K562 (cell line): ENCODE results near the gene SALL2. TPM values are rescaled to one million over a fixed set of nuclear protein-coding genes. Genes with fewer than 3 reads are reported as not detected.

Experiments
- ETV6 ChIP-seq, 3 experiments: fragments of 150-350 bp in 1 of 3; sonication (generic) in 1 of 3; formaldehyde crosslinking in 1 of 3; IDR thresholded peaks; 2 replicates each; pipeline versions ENCODE4 v1.6.1 to v1.8.0; 2014 to 2022; ENCODE audit warnings: borderline replicate concordance in 2 of 3, low read depth in 2 of 3, antibody characterized with exemption in 1 of 3, low read length in 1 of 3, mild to moderate bottlenecking in 1 of 3, missing genetic modification reagents in 1 of 3
- HDAC3 ChIP-seq: fragments of 450-650 bp; IDR thresholded peaks from 2 replicates; pipeline ENCODE4 v1.6.1; 2018; ENCODE audit warnings: borderline replicate concordance, mild to moderate bottlenecking, moderate library complexity; ENCODE audit not compliant: partially characterized antibody
- MTA2 ChIP-seq: fragments of 450-650 bp; IDR thresholded peaks from 2 replicates; pipeline ENCODE4 v1.6.1; 2016; ENCODE audit warnings: low read depth
- MXI1 ChIP-seq: IDR thresholded peaks from 2 replicates; pipeline ENCODE4 v1.6.1; 2011; ENCODE audit warnings: low read depth, mild to moderate bottlenecking, improper control_type of control experiment, low read length
- NR2C1 ChIP-seq, 2 experiments: fragments of 450-650 bp; IDR thresholded peaks; 2 replicates each; pipeline ENCODE4 v1.6.1; 2017; ENCODE audit warnings: mild to moderate bottlenecking in 2 of 2, antibody characterized with exemption in 1 of 2, inconsistent platforms in 1 of 2, missing compliant biosample characterization in 1 of 2, missing genetic modification characterization in 1 of 2
- POLR2AphosphoS5 ChIP-seq: IDR thresholded peaks from 2 replicates; pipeline ENCODE4 v1.6.1; 2011; ENCODE audit warnings: mild to moderate bottlenecking, low read depth, low read length, moderate library complexity; ENCODE audit not compliant: control insufficient read depth, insufficient read depth
- RFX7 ChIP-seq: fragments of 250-450 bp; sonication (Bioruptor Pico); IDR thresholded peaks from 2 replicates; pipeline ENCODE4 v1.5.1; 2021; ENCODE audit warnings: mild to moderate bottlenecking
- SETDB1 ChIP-seq: IDR thresholded peaks from one replicate; pipeline ENCODE4 v1.6.1; 2012; ENCODE audit warnings: low read length, control low read depth, inconsistent platforms
- SPI1 ChIP-seq: IDR thresholded peaks from 2 replicates; pipeline ENCODE4 v1.6.1; 2011; ENCODE audit warnings: low read depth, low read length, control low read depth, borderline replicate concordance
- SRSF3 ChIP-seq: fragments of 200-400 bp; formaldehyde crosslinking; IDR thresholded peaks from 2 replicates; pipeline ENCODE4 v1.6.1; 2016; ENCODE audit warnings: mild to moderate bottlenecking, low read length, moderate library complexity; ENCODE audit not compliant: insufficient read depth
- YBX1 ChIP-seq: fragments of 450-650 bp; IDR thresholded peaks from 2 replicates; pipeline ENCODE4 v1.7.1; 2016; ENCODE audit warnings: mild to moderate bottlenecking
- ZKSCAN1 ChIP-seq: fragments of 150-350 bp; IDR thresholded peaks from 2 replicates; pipeline ENCODE4 v1.6.1; 2016; ENCODE audit warnings: low read depth, low read length
- polyA plus RNA-seq, 8 experiments: library from polyadenylated mRNA; depleted of rRNA in 4 of 8; stranded (reverse) in 5 of 8; unstranded in 3 of 8; fragments of >200 nt; fragmentation: Nextera tagmentation in 2 of 8; fragmentation: Illumina TruSeq in 1 of 8; extraction: Ambion mirVana in 2 of 8; extraction: Trizol in 1 of 8; gene quantifications; 2 replicates each; pipeline versions ENCODE4 v1.2.1 to v1.2.3, GENCODE V29; 2011 to 2014; ENCODE audit warnings: inconsistent platforms in 1 of 8, missing spikeins in 1 of 8
- total RNA-seq, 7 experiments: library from RNA; depleted of rRNA in 6 of 7; stranded (reverse); fragments of >200 nt in 6 of 7; fragmentation: Illumina TruSeq in 2 of 7; extraction: Trizol in 2 of 7; gene quantifications; 2 replicates each; pipeline versions ENCODE4 v1.2.1 to v1.2.3, GENCODE V29; 2011 to 2021; ENCODE audit warnings: low replicate concordance in 1 of 7
- TF ChIP-seq, protein P1 (sequence below): fragments of 450-650 bp; formaldehyde crosslinking; IDR thresholded peaks from 2 replicates; pipeline ENCODE4 v1.4.0; 2020; ENCODE audit warnings: mild to moderate bottlenecking, moderate library complexity
- TF ChIP-seq, protein P2 (sequence below): fragments of 450-650 bp; IDR thresholded peaks from 2 replicates; pipeline ENCODE4 v1.7.1; 2018; ENCODE audit warnings: mild to moderate bottlenecking, low read depth; ENCODE audit not compliant: partially characterized antibody
- TF ChIP-seq, protein P3 (sequence below), 2 experiments: fragments of 450-650 bp; conservative IDR thresholded peaks; 2 replicates each; pipeline ENCODE4 v1.6.1; 2017; ENCODE audit warnings: mild to moderate bottlenecking in 2 of 2, moderate library complexity in 2 of 2
- TF ChIP-seq, protein P4 (sequence below): fragments of 450-650 bp; IDR thresholded peaks from 2 replicates; pipeline ENCODE4 v1.6.1; 2016
- TF ChIP-seq, protein P5 (sequence below): sonication (generic); formaldehyde crosslinking; IDR thresholded peaks from 2 replicates; pipeline ENCODE4 v1.8.1; 2023; ENCODE audit warnings: mild to moderate bottlenecking, missing genetic modification reagents

SALL2 gene
- total and polyA plus RNA-seq, 9 of the 15 experiments (the other 6 are each of a cell fraction or from before 2014, with no cell fraction given) = 6.6 to 30.4 (median 12.9) TPM

DNA sequence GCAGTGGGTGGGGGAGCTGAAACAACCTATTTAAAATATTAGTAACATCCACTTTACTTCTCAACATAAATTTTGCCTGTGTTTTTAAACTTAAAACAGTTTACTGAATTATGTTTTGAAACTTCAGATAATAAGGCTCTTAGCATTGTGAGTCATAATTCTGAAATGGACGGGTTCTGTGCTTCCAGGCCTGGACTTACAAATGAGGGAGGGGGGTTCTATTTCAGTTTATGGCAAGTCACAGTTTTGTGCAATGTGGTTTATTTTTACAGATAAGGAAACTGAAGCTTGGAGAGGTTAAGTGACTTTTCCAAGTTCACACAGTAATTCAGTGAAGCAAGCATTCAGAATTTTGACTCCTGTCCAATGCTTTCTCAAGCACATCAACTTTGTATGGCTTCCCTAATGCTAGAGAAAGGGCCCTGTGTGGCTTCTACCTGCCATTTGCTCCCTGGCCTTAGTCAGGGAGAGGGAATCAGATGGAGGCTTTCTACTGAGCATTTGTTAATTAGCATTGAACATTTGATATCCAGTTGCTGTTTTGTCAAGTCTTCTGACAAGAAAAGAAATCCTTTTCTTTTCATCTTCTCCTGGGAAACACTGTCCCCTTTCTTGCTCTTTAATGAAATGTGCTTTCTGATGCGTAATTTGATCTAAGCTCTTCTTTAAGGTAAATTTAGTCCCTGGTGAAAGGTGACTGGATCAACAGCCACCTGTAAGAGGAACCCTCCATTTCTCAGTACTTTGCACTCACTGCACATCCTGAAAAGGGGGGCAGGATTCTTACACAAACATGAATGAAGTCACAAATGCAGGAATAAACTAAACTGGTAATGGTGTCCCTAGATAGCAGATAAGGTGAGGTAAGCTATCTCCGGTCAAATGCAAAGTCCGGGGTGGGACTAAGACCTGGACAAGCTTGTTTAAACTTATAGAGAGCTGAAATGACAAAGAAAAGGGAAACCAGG lies 2.5 kb upstream of the SALL2 start (continued):
- TF ChIP-seq, protein P1, sequence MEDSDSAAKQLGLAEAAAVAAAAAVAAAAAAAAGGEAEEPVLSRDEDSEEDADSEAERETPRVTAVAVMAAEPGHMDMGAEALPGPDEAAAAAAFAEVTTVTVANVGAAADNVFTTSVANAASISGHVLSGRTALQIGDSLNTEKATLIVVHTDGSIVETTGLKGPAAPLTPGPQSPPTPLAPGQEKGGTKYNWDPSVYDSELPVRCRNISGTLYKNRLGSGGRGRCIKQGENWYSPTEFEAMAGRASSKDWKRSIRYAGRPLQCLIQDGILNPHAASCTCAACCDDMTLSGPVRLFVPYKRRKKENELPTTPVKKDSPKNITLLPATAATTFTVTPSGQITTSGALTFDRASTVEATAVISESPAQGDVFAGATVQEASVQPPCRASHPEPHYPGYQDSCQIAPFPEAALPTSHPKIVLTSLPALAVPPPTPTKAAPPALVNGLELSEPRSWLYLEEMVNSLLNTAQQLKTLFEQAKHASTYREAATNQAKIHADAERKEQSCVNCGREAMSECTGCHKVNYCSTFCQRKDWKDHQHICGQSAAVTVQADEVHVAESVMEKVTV (CRISPR knock-in tag) = no peak
- TF ChIP-seq ZKSCAN1 (no peak), YBX1 (no peak), SPI1 (no peak), SRSF3 (no peak), MXI1 (no peak), NR2C1 (IDR thresholded peaks at IDR 0.05) (no peak), NR2C1 (tag; IDR thresholded peaks at IDR 0.05) (no peak), HDAC3 (no peak), MTA2 (no peak), ETV6 (IDR thresholded peaks at IDR 0.05; ENCODE audit: borderline replicate concordance in 1 of 2, low read depth in 2 of 2, low read length in 1 of 2) (no peak), ETV6 (CRISPR knock-in tag; IDR thresholded peaks at IDR 0.05; ENCODE audit: borderline replicate concordance) (no peak), SETDB1 (no peak), RFX7 (no peak), POLR2AphosphoS5 (peak; percentile 20; the same call in 1 of the 2 replicates)
- TF ChIP-seq, protein P2, sequence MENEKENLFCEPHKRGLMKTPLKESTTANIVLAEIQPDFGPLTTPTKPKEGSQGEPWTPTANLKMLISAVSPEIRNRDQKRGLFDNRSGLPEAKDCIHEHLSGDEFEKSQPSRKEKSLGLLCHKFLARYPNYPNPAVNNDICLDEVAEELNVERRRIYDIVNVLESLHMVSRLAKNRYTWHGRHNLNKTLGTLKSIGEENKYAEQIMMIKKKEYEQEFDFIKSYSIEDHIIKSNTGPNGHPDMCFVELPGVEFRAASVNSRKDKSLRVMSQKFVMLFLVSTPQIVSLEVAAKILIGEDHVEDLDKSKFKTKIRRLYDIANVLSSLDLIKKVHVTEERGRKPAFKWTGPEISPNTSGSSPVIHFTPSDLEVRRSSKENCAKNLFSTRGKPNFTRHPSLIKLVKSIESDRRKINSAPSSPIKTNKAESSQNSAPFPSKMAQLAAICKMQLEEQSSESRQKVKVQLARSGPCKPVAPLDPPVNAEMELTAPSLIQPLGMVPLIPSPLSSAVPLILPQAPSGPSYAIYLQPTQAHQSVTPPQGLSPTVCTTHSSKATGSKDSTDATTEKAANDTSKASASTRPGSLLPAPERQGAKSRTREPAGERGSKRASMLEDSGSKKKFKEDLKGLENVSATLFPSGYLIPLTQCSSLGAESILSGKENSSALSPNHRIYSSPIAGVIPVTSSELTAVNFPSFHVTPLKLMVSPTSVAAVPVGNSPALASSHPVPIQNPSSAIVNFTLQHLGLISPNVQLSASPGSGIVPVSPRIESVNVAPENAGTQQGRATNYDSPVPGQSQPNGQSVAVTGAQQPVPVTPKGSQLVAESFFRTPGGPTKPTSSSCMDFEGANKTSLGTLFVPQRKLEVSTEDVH = no peak
- TF ChIP-seq, protein P3, sequence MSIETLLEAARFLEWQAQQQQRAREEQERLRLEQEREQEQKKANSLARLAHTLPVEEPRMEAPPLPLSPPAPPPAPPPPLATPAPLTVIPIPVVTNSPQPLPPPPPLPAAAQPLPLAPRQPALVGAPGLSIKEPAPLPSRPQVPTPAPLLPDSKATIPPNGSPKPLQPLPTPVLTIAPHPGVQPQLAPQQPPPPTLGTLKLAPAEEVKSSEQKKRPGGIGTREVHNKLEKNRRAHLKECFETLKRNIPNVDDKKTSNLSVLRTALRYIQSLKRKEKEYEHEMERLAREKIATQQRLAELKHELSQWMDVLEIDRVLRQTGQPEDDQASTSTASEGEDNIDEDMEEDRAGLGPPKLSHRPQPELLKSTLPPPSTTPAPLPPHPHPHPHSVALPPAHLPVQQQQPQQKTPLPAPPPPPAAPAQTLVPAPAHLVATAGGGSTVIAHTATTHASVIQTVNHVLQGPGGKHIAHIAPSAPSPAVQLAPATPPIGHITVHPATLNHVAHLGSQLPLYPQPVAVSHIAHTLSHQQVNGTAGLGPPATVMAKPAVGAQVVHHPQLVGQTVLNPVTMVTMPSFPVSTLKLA (conservative IDR thresholded peaks at IDR 0.05) = no peak
- TF ChIP-seq, protein P4, sequence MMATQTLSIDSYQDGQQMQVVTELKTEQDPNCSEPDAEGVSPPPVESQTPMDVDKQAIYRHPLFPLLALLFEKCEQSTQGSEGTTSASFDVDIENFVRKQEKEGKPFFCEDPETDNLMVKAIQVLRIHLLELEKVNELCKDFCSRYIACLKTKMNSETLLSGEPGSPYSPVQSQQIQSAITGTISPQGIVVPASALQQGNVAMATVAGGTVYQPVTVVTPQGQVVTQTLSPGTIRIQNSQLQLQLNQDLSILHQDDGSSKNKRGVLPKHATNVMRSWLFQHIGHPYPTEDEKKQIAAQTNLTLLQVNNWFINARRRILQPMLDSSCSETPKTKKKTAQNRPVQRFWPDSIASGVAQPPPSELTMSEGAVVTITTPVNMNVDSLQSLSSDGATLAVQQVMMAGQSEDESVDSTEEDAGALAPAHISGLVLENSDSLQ = no peak
- TF ChIP-seq, protein P5, sequence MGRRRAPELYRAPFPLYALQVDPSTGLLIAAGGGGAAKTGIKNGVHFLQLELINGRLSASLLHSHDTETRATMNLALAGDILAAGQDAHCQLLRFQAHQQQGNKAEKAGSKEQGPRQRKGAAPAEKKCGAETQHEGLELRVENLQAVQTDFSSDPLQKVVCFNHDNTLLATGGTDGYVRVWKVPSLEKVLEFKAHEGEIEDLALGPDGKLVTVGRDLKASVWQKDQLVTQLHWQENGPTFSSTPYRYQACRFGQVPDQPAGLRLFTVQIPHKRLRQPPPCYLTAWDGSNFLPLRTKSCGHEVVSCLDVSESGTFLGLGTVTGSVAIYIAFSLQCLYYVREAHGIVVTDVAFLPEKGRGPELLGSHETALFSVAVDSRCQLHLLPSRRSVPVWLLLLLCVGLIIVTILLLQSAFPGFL (CRISPR knock-in tag) = no peak
